Activated CD4-positive, alpha-beta T cell treated with anti-CD3 and anti-CD28 coated beads, Interleukin-2, amount 10 ng/mL, durations not matched to agents 24 days and 14 days (primary cell): ENCODE measurements around the gene RNF39. TPM values are rescaled to one million over a fixed set of nuclear protein-coding genes. Genes with fewer than 3 reads are reported as not detected.

Source experiments
- DNase-seq: peaks from one replicate; pipeline ENCODE4 v3.0.0; 2022
- H3K27ac Mint-ChIP-seq: one replicate; pipeline ENCODE4 v1.8.0; 2022; ENCODE audit warnings: mild to moderate bottlenecking, mixed read lengths
- H3K27me3 Mint-ChIP-seq: one replicate; pipeline ENCODE4 v1.8.0; 2022; ENCODE audit warnings: mixed read lengths
- H3K36me3 Mint-ChIP-seq: one replicate; pipeline ENCODE4 v1.8.0; 2022; ENCODE audit warnings: low read depth, mild to moderate bottlenecking, mixed read lengths
- H3K4me1 Mint-ChIP-seq: one replicate; pipeline ENCODE4 v1.8.0; 2021; ENCODE audit warnings: mixed read lengths
- H3K4me3 Mint-ChIP-seq: one replicate; pipeline ENCODE4 v1.8.0; 2022; ENCODE audit warnings: mild to moderate bottlenecking, moderate library complexity, mixed read lengths
- H3K9me3 Mint-ChIP-seq: one replicate; pipeline ENCODE4 v1.8.0; 2021; ENCODE audit warnings: mixed read lengths
- intact Hi-C: fragments of 100-400 bp; cut with micrococcal nuclease; formaldehyde crosslinking; loops from one replicate; pipeline ENCODE4 v1.15.1; 2023
- total RNA-seq: library from RNA; stranded (reverse); gene quantifications from 2 replicates; pipeline ENCODE4 v1.2.3, GENCODE V29; 2022

The RNF39 gene
- total RNA-seq, 1 donor from 2014 or later = not detected

DNA sequence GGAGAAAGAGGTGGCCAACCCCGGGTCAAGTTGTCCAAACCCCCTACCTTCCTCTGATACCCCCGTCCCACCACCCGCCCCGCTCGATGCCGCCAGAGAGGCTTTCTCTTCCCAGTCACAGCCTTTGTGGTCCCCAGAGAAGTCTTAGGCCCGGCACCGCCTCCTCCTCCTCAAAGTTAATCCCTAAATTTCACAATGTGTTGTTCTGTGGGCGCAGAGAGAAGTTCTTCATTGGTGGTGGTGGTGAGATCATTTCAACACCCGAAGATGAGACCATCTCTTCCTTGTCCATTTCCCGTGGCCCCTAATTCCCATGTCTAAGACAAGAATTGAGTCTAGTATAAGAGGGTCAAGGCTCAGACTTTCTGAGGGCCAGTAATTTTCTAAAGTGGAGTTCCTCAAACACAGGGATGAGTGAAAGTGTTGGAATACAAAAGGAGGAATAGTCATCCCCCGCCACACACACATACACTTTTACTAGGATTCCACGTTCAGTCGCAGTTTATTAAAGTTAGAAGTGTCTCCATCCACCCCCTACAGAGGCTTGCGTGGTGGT is 26.9 kb upstream of the RNF39 start:
- Mint-ChIP-seq H3K27ac (no peak overlapping the region), H3K4me3 (peak overlapping the region; percentile 86), H3K27me3 (peaks cover 57% of the 10 kb centered on the region), H3K9me3 (no peaks in the 10 kb centered on the region), H3K4me1 (peaks cover 31% of the 10 kb centered on the region), H3K36me3 (no peaks in the 10 kb centered on the region)
- DNase-seq = no peak
- intact Hi-C loops = loop anchor here (2.0 to 5.0 kb wide), 4 partner anchors 26 to 350 kb away; partner anchors contain the start of gene PPP1R11

DNA sequence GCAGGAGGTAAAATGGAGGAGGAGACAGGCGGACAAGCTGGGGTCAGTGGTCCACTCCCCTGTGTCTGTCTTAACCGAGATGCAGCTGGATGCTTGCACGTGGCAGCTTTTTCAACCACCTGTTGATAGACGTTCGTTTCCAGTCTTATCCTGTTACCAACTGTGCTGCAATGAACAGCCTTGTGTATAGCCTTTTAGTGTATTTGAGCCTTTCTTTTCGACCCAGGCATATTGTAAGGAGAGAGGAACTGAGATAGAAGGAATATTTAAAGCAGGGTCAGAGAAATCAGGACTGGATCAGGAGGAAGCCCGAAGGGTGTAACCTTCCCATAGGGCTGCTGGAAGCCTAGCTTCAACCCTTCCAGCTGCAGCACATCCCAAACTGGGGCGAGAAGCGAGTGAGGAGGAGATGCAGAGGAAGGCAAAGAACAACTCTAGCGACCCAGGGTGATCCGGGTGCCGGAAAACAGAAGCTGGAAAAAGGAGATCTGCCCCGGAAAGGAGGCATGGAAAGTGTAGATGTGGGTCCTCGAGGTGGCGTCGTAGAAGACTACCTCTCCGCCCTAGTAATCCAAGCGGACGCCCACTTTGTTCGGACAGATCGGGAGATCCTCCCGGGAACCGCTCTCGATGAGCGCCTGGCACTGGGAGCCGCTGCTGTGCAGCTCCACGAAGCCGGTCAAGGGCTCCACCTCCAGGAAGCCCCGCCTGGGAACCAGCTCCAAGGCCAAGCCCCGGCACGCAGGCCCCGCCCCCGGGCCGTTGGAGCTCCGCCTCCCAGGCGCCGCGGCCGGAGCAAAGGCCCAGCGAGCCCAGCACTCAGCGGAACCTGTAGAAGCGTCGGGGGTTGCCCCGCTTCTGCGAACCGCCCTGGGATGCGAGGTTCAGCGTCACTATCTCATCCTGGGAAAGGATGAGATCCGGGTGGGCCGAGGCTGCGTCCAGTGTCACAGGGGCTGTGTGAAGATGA is 26.2 kb upstream of the RNF39 start:
- peaks cover 31% of the 10 kb centered on the region for H3K4me1 Mint-ChIP-seq
- DNase-seq = peak; percentile 93
- H3K27ac Mint-ChIP-seq = no peak overlapping the region
- H3K27me3 Mint-ChIP-seq = peaks cover 63% of the 10 kb centered on the region
- H3K9me3 Mint-ChIP-seq = no peaks in the 10 kb centered on the region
- H3K36me3 Mint-ChIP-seq = no peaks in the 10 kb centered on the region
- intact Hi-C loops = loop anchor here (2.0 to 5.0 kb wide), 4 partner anchors 25 to 351 kb away; partner anchors contain the start of gene PPP1R11
- peak overlapping the region; percentile 73 for H3K4me3 Mint-ChIP-seq

DNA sequence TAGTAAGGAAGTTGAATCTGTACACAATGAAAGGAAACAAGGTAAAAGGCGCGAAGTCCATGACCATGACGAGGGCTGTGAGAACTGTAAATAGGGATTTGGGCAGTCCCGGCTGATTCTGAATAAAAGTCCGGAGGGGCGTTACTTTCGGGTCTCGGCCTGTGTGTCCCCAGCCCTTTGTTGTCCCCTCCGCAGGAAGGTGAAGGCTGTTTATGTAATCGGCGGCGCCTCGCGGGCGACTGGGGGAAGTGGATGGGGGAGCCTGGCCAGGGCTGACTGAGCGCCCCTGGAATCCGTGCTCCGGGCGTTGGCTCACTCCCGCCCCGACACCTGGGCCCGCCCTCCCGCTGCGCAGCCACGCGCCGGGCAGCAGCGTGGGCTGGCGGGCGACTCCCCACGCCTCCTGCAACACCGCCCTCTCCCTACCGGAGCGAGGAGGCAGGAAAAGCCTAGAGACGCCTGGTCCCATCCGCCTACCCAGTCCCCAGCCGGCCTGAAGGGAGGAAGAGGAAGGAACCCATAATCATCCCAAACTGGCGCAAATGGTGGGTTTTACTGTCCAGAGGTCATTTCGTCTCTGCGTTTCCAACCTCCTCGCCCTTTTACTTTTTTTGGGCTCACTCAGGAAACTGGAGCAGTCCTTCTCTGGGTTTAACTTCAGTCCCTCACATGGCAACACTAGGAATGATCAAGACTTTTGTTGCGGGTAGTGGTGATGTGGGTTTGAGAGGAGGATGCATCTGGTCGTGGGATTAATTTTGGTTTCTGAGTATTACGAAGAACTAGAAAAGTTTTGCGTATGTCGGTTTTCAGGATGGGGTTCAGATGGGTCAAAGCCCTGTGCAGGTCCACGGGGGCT is 25.2 kb upstream of the RNF39 start:
- Mint-ChIP-seq H3K27me3 (peaks cover 64% of the 10 kb centered on the region), H3K9me3 (no peaks in the 10 kb centered on the region), H3K36me3 (no peaks in the 10 kb centered on the region), H3K27ac (no peak overlapping the region), H3K4me1 (peaks cover 31% of the 10 kb centered on the region), H3K4me3 (peak overlapping the region; percentile 73)
- peak; percentile 73 for DNase-seq
- intact Hi-C loops = loop anchor here (5.0 kb wide), 2 partner anchors 296 to 351 kb away; no protein-coding TSS in a partner anchor

DNA sequence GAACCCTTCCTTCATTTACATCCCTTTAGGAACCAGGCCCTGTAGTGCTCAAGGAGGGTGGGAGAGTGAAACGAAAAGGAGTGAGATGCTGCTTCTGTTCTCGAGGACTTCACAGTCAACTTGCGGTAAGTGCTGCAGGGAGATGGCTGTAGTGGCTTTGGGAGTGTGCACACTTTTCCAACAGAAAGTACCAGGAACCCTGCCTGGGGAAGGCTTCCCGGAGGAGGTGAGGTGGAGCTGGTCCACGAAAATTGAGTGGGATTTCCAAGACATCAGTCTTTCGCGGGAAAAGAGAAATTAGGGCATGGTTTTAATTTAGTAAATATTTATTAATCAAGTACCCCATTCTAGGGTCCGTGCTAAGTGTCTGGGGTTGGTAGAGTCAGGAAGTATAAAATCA is 24.6 kb upstream of the RNF39 start:
- H3K36me3 Mint-ChIP-seq = no peaks in the 10 kb centered on the region
- no peak overlapping the region for H3K27ac Mint-ChIP-seq
- H3K4me3 Mint-ChIP-seq = peak overlapping the region; percentile 48
- H3K27me3 Mint-ChIP-seq = peaks cover 66% of the 10 kb centered on the region
- no peaks in the 10 kb centered on the region for H3K9me3 Mint-ChIP-seq
- peaks cover 31% of the 10 kb centered on the region for H3K4me1 Mint-ChIP-seq
- intact Hi-C loops = loop anchor here (5.0 kb wide), 2 partner anchors 297 to 352 kb away; no protein-coding TSS in a partner anchor
- no peak for DNase-seq

DNA sequence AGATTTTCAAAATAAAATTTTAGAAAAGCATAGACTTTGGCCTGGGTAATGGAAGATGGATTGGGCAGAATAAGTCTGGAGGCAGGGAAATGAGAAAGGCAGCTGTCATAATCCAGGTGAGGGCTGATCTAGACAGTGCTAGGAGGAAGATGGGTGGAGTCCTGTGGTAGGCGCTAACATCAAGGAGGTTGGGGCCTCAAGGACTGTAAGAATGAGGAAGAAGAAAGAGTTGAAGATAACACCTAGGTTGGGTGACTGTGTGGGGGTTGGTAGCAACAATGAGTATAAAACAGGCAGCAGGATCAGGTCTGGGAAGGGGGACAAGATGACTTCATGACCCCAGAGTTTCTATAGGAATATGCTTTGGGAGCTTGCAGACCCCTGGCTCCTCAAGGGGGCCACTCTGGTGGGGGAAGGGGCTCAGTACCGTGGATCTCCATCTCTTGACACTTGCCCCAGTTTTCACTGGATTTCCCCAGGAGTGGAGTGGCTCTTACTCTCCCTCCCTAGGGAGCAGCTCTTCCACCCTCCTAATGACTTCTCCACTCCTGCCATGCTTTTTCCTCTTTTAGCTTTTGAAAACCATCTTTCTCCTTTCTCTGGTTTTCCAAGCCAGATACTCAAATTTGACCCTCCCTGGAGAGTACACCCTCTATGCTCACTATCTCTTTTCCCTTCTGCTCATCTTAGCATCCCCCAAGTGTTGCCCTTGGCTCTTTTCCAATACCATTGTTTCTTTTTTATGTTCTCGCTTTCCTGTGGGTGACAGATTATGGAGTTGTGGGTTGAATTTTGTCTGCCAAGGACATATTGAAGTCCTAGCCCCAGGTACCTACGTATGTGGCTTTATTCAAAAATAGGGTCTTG is 22.6 kb upstream of the RNF39 start:
- intact Hi-C loops = no loop called here
- no peak for DNase-seq
- Mint-ChIP-seq H3K27me3 (peaks cover 69% of the 10 kb centered on the region), H3K4me3 (no peak overlapping the region), H3K27ac (no peak overlapping the region), H3K36me3 (no peaks in the 10 kb centered on the region), H3K4me1 (peaks cover 25% of the 10 kb centered on the region), H3K9me3 (no peaks in the 10 kb centered on the region)

DNA sequence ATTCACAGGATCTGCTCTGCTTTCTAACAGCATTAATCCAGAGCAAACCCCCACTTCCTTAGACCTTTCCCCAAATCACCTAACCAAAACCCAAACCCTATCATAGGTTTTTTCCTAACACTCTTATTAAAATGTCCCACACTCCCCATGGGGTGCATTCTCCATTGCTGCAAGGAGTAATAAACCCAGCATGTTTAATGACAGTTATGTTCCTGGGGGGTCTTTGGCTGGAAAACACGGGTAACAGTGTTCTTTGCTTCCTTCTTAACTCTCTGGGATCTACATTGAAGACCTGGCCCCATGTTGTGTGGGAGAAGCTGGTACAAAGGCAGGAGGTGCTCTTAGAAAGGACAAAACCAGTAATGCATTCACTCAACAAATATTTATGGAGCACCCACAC is 21.3 kb upstream of the RNF39 start:
- Mint-ChIP-seq H3K27me3 (peaks cover 77% of the 10 kb centered on the region), H3K9me3 (no peaks in the 10 kb centered on the region), H3K4me3 (no peak overlapping the region), H3K4me1 (peaks cover 17% of the 10 kb centered on the region), H3K36me3 (no peaks in the 10 kb centered on the region), H3K27ac (no peak overlapping the region)
- no peak for DNase-seq
- intact Hi-C loops = no loop called here

DNA sequence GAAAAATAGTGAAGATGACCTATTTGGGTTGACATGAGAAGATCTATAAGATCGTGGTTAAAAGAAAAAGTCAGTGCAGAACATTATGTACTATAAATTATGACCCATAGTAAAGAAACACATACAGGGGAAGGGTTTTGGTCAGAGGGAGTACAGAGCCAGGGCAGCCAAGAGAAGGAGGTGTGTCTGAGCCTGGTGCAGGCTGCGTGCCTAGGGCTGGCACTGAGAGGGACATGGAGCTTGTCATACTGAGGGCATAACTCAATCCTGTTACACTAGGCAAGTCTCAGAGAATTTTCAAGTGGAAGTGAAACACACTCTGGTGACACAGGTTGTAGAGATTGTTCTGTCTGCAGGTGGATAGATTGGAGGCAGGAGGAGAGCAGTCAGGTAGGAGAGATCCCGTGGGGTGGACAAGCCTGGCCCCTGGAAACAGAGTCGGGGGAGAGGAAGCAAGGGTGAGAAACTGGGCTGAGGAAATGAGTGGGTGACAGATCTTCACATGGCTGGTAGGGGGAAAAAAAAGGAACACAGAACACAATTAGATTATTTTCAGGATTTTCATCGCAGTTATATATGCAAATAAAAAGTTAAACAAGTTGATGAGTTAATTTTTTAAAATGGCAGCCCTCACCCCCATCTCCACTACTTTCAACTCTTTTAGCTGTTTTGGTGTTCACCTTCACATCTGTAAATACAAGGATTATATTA is 18.5 kb upstream of the RNF39 start:
- peak; percentile 43 for DNase-seq
- Mint-ChIP-seq H3K27ac (no peak overlapping the region), H3K36me3 (no peaks in the 10 kb centered on the region), H3K4me3 (no peak overlapping the region), H3K9me3 (no peaks in the 10 kb centered on the region), H3K27me3 (peaks cover 75% of the 10 kb centered on the region), H3K4me1 (peaks cover 6% of the 10 kb centered on the region)
- intact Hi-C loops = no loop called here

DNA sequence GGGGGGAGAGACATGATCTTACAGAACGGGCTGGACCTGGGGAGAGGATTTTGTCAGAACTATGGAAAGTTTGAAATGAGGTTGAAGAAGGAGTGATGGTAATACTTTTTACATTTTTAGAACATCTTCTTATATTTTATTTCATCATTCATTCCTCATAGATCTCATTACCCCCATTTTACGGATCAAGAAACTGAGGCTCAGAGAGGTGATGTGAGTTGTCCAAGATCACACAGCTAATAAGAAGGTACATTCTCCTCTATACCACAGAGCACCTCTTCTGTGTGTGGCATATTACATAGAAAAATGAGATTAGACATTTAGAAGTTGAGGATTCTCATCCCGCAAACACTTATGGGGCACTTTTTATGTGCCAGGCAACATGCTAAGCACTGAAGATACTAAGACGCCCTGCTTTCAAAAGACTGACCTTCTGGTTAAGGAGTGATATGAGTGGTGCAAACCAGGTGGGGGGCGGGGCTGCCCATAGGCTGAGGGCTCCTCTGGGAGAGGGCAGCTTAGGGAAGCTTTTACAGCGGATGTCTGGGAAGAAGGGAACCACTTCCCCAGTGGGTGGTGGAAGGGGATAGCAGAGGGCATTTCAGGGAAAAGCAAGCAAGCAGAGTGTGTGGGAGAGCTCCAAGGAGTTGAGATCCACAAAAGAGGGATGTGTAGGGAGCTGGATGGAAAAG is 17.4 kb upstream of the RNF39 start:
- no peak overlapping the region for H3K4me3 Mint-ChIP-seq
- H3K9me3 Mint-ChIP-seq = no peaks in the 10 kb centered on the region
- peaks cover 4% of the 10 kb centered on the region for H3K4me1 Mint-ChIP-seq
- no peaks in the 10 kb centered on the region for H3K36me3 Mint-ChIP-seq
- peaks cover 72% of the 10 kb centered on the region for H3K27me3 Mint-ChIP-seq
- DNase-seq = no peak
- no peak overlapping the region for H3K27ac Mint-ChIP-seq
- intact Hi-C loops = no loop called here

DNA sequence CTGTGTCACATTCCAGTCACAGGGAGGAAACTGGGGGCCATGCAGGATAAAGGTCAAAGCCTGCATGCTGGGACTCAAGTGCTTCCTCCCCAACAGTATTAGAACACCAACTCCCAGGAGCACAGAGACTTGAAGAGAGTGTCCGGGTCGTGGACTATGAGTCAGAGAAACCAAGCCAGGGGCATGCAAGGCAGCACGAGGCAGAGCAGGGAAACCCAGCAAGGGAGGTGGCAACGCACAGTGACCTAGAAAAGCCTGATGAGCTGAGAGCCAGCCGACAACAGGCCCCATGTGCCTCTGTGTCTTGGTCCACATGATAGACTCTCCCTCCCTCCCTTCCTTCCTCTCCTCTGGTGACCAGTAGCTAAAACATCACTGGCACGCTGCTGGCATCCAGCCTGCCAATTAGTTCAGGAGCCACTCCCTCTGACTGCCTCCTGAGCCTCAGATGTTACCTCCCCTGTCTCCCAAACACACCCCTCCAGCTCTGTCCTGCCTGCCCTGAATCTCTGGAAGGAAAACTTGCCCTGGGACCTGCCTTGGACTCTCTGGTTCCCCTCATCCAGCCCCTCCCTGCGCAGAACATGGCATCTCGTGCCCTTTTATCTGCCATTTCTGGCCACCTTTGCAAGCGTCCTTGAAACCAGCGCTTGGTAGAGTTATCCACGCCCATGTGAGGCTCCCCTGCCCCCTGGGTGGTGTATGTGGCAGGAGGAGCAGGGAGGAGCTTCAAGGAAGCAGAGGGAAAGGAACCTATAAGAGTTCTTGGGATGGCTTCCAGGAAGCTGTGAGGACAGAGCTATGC is 16.2 kb upstream of the RNF39 start:
- Mint-ChIP-seq H3K4me3 (no peak overlapping the region), H3K9me3 (no peaks in the 10 kb centered on the region), H3K27ac (no peak overlapping the region), H3K4me1 (no peaks in the 10 kb centered on the region), H3K36me3 (no peaks in the 10 kb centered on the region), H3K27me3 (peaks cover 69% of the 10 kb centered on the region)
- DNase-seq = no peak
- intact Hi-C loops = no loop called here

DNA sequence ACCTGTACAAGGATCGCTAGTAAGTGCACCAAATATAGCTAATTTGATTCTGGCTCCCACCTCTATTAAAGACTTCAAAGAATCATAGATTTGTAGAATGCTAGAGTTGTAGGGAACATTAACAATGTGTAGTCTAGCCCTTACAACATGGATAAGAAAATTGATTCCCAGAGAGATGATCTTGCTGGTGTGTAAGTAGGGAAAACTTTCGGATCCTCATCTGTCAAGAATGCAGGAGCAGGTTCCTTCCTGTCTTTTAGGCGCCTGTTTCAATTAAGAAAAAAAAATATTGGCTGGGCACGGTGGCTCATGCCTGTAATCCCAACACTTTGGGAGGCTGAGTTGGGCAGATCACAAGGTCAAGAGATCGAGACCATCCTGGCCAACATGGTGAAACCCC is 12.3 kb upstream of the RNF39 start:
- no peak overlapping the region for H3K4me3 Mint-ChIP-seq
- H3K27ac Mint-ChIP-seq = no peak overlapping the region
- no peaks in the 10 kb centered on the region for H3K36me3 Mint-ChIP-seq
- no peaks in the 10 kb centered on the region for H3K9me3 Mint-ChIP-seq
- H3K4me1 Mint-ChIP-seq = no peaks in the 10 kb centered on the region
- intact Hi-C loops = no loop called here
- DNase-seq = no peak
- peaks cover 55% of the 10 kb centered on the region for H3K27me3 Mint-ChIP-seq

DNA sequence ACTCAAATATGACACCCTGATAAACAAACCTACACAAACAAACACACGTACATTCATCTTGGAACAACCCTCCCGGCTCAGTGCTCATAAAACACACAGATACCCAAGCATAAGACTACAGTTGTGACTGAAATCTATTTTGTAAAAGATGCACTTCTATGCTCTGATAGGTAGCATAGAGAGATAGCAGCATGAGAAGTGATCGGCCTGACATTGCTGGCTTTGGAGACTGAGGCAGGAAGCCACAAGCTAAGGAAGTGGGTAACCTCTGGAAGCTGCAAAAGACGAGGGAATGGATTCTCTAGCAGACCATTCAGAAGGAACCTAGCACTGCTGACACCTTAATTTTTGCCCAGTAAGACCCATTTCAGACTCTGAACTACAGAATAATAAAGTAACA is 1.6 kb upstream of the RNF39 start:
- no peaks in the 10 kb centered on the region for H3K9me3 Mint-ChIP-seq
- intact Hi-C loops = loop anchor here (2.0 kb wide), 1 partner anchor 26 kb away; no protein-coding TSS in a partner anchor
- H3K27ac Mint-ChIP-seq = no peak overlapping the region
- peaks cover 70% of the 10 kb centered on the region for H3K27me3 Mint-ChIP-seq
- peak; percentile 67 for DNase-seq
- peaks cover 6% of the 10 kb centered on the region for H3K36me3 Mint-ChIP-seq
- peak overlapping the region; percentile 19 for H3K4me3 Mint-ChIP-seq
- peaks cover 25% of the 10 kb centered on the region for H3K4me1 Mint-ChIP-seq
